GM21619 (cell line): ENCODE measurements around the gene LHFPL6.

Experiments
- ATAC-seq: cut with Tn5 transposase; IDR thresholded peaks from one replicate; pipeline ENCODE4 v1.9.1; 2021; ENCODE audit not compliant: unreplicated experiment

Gene LHFPL6

DNA sequence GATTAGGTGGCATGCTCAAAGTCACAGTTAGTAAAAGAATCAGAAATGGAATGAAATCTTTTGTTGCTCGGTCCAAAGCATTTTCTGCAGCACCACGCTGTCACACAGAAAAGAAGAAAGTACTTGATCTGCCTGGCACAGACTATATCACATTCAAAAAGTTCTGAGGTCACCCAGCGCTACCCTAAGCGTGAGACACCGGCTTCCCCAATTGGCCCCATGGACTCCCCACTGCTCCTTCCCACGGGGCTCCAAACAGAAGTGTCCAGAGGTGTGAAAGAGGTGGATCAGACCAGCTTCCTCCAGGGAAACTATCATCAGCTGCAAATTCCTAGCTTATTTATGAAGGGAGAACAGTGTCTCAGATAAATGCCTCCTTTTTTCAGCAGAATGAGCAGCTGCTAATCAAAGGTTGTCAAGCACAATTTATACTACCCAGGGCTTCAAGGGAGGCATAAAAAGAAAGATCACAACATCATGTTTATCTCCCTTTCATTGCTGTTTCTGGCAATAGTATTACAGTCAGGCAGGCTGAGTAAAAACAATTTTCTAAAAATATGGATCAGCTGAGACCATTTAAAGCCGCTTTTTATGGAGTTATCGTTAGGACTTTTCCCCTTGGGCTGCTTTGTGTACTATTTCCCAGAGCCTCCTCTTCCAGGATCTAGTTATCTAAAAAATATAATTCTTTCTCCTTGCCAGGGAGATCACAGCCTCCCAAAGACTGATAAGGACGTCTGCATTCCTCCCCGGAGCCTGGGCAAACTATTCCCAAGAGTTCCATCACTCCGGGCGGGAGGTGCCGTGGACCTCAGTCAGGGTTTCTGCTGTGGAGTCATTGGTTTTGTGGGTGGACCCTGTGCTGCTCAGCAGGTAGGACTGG, 208.0 kb downstream of the LHFPL6 start:
- no peak for ATAC-seq

DNA sequence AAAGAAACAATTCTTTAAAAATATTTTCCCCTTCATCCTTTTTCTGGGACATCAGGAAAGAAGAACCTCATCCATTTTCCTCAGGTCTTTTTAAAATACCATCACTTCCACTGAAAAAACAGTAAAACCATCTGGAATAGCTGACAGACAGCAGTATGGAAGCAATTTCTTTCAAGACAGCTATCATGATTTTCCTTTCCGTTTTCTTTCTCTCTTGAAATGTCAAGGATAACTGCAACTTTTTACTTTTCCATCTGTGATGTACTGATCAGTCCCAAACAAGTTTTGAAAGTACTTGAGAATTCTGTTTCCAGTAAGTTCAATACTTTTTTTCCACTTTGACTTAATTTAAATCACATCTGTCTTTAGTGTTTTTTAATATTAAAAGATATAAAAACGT, 211.2 kb downstream of the LHFPL6 start:
- no peak for ATAC-seq

DNA sequence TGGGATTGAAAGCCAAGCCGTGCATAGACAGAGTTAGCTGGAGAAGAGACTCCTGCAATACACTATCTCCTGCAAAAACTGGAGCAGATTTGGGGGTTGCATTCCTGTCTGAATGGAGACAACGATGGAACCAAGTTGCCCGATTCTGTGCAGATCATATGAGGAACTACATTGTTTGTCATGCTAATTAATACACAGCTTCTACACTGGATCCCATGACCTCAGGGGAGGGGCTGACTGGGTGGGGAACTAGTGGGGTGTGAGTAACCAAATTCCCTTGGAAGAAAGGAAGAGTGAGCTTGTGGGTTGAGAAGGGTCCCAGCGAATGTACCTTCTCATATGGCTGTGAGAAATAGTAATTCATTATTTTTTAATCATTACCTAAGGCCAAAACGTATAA, 214.0 kb downstream of the LHFPL6 start:
- ATAC-seq, result no peak

DNA sequence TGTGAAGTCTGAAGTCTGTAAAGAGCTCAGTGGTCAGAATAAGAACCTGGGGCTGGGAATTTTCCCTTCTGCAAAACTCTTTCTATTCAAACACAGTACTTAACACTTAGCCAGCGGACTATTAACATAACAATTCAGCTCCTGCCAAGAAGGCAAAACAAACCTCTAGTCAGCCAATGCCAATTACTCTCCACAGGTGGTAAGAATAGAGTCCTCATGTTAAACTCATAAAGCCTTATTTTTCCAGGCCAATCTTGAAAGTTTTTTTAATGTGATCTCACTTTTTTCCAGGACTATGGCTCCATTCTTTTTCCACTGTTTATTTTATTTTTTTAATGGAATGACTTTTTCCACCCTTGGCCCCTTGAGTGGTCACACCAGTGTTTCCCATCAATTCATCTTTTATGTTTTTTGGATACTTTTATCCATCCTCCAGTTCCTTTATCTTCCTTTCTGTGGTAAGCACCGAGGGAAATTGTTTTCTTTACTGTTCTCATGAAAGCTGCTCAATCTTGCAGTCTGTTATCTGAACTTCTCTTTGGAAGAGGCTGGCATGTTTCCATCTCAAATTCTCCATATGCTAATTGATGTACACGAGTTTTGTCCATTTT, 217.3 kb downstream of the LHFPL6 start:
- ATAC-seq, result no peak

DNA sequence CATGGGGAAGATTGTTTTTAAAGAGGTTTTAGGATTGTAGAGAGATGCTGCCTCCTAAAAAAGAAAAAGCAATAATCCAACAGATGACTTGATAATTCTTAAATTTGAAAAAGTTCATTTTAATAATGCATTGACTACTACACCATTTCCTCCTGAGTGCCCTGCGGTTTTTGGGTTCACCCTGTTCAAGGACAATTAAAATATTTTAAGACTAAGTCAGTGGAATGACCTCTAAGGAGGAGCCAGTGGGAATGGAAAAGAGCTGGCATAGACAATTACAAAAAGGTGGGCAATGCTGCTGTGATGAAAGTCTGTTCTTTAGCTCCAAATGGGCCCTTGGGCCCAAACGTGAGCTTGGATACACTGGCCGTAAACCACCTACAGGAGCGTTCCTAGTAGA, 217.8 kb downstream of the LHFPL6 start:
- ATAC-seq, result no peak

DNA sequence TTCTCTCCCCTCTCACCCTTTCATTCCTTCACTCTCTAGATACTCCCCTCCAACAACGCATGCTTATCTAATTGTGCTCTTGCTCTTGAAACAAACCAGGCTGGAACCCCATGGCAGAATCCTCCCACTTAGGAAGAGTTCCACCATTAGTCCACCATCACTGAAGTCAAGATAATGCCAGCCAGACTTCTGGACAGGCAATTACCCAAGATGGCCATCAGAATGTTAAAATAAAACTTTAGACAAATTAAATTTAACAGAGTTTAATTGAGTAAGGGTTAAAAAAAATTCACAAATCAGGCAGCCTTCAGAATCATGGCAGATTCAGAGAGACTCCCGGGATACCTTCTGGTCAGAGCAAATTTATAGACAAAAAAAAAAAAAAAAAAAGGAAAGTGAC, 221.5 kb downstream of the LHFPL6 start:
- no peak for ATAC-seq

DNA sequence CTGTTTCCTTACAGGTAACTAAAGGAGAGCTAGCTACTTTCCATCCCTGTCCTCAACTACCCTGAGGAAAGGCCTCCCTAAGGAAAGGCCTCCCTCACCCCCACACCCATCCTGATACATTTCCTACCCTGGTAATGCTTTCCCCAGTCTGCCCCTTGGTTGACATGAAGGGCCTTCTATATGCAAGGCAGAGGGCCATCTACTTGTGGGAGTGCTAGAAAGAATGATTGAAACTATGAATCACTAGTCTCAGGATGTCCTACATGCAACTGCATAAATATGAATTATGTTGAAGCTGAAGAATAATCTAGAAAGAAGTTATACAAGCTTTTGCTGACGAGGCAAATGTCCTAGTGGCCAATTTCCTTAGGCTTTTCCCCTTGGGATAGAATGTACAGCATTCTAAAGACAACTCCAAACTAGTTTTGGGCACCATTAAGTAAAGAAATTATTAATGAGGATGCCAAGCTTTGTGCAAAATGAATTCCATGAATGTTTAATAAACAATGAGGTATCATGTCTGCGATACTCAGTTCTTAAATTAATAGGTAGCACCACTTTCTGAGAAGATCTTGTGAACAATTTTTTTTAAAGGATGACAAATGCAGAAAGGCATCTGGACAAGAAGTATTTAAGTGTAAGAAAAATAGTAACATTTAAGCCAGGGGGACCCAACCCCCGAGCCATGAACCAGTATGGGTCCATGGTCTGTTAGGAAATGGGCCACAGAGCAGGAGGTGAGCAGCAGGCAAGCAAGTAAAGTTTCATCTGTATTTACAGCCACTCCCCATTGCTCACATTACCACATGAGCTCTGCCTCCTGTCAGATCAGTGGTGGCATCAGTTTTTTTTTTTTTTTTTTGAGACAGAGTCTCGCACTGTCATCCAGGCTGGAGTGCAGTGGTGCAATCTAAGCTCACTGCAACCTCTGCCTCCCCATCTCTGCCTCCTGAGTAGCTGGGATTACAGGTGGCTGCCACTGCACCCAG, 223.0 kb downstream of the LHFPL6 start:
- no peak for ATAC-seq

DNA sequence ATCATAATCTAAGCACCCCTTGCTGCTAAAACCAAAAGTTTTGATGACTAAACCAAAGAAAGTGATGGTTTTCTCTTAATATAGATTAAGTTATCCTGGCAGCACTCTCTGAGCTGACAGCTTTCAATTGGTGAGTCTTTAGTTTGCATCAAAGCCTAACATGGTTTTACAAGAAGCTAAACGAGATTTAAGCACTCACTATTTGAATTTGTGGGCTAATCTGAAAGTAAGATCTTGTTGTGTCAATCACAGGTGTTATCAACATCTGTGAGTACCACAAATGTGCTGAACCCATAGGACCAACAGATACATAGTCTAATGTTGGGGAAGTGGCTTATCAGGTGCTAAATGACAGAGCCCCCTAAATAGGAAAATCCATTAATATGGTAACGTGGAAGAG, 223.9 kb downstream of the LHFPL6 start:
- peak; percentile 96 for ATAC-seq

DNA sequence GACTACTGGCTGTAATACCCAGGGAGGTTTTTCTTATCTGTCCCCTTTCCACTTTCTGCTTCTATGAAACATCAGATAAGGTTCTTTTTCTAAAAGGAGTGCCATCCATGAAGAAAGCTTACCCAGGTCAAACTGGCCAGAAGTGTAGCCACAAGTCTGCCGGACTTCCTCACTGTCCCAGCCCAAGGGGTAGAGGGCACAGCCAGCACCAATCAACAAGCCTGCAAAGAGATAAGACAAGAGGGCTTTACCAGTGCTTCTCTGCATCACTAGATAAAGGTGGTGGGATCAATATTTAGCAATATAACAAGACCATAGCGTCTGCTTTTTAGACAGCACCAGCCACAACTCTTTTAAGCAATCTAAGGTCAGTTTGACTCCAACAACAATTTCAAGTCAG, 224.7 kb downstream of the LHFPL6 start:
- no peak for ATAC-seq

DNA sequence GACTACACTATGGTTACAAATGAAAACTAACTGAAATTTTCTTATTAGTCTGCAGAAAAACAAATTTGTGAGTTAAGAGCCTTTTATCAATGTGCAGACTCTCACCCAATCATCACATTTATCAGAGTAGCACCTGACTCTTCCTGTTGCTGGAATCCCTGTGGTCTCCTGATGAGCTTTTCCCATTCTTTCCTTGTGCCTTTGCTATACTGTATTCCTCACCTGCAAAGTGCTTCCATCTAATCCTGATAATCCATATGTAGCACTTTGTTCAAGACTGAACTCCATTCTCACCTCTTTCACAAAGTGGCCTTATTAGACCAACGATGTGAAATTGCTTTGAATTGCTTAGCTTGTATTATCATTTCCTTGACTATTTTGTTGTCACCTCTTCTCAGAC, 225.3 kb downstream of the LHFPL6 start:
- ATAC-seq, result no peak

DNA sequence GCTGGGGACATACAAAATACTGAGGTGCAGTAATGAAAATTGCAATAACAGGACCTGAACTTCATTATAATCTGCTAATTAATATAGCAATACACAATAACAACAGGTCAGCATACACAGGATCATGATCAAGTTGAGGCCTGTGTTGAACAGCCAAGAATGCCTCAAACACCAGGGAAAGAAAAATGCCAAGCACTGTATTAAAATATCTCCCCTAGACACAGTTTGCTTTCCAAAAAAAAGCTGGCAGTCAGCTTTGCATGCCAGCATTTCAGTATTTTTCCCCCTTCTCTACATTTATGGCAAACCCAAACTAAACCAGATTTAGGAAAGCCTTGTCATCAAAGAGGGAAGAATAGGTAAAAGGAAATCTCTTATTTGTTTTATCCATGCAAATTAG, 226.9 kb downstream of the LHFPL6 start:
- ATAC-seq, result no peak

DNA sequence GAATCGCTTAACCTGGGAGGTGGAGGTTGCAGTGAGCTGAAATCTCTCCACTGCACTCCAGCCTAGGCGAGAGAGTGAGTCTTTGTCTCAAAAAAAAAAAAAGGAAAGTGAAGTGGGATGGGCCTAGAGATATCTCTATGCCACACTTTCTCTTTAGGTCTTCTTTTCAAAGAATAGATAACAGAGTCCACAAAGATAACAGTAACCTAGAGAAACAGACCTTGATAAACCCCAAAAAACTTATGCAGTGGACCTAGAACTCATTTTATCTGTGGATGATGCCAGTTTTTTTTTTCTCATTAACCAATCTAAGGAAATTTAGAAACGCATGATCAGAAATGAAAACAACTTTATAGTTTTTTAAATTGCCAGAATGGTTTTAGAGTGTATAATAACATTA, 227.4 kb downstream of the LHFPL6 start:
- ATAC-seq, result no peak

DNA sequence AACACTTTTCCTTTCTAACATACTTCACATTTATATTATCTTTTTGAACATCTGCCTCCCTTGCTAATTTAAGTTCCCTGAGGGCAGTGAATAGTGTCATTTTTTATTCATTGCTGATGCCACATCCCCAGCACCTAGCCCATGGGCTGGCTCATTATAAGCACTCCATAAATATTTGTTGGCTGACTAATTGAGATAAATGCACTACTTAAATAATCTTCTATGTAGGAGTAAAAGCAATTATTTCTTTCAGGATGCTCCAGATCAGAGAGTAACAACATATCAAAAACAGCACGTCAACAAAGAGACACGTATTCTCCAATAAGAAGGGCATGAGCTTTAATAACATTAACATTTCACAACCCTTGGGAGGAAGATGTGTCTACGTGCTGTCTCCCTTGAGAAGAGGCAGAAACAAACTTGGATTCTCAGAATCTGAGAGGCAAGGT, 228.2 kb downstream of the LHFPL6 start:
- ATAC-seq, result no peak

DNA sequence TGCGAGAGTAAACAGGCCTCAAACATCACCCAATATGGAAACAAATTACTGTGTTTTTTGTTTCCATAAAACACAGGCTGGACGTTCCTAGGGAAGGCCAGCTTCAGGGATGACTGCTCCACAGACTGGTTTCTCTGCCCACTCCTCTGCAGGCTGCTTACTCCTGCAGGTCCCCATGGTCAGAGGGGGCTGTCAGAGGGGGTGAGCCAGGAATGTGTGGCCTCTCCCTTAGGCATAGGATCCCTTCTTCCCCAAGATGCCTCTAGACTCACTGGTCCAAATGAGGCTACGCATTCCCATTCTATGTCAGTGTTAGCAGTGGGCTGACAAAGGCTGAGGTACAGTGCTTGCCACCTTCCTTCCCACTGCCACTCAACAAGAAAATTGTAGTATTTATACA, 229.8 kb downstream of the LHFPL6 start:
- no peak for ATAC-seq

DNA sequence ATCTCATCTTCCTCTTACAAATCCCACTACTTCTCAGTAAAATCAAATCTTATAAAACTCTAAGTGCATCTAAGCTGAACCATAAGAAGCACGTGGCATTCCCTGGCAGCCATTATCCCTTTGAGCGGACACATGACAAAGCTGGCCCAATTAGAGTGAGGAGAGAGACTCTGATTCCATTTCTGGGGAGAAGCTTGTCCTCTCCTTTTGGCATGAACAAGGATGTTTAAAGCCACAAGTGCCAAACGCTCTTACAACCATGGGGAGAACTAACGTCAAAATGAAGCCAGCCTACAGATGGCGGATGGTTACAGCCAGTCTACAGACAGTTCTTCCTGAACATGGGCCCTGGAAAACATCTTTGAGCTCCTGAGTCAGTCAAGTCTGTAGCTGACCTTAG, 231.3 kb downstream of the LHFPL6 start:
- ATAC-seq, result no peak

DNA sequence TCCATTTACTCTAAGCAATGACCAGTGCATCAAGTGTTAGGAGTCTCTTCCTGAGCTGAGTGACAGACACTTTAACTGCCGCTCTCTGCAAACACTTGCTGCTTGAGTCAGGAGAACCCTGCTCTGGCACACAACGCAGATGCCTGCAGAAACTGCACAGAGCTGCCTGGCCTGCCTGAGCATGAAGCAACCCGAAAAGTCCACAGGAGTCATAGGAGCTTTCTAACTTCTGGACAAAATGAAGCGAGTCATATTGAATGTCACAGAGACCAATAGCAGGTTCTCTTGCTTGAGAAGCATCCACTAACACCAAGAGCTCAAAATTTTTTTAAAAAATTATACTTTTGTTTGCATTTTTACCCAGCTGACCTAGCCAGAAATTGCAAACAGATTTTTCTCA, 232.4 kb downstream of the LHFPL6 start:
- ATAC-seq, result no peak

DNA sequence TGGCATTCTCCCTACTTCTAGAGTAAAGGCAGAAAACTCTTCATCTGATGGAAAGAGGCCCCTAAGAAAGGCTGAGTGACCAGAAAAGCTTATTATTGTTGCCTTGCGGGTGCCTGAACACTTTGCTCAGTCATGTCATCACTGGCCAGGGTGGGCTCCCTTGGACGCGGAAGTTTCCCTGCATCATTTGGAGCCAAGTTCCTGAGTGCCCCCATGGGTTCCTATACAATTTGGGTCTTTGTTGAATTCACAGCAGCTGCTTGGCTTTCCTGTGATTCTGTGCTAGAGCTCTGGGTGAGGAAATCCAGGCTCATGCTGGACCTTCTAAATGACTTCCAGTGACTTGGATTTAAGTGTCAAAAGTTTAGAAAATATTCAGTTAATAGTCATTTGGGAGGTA, 232.9 kb downstream of the LHFPL6 start:
- no peak for ATAC-seq

DNA sequence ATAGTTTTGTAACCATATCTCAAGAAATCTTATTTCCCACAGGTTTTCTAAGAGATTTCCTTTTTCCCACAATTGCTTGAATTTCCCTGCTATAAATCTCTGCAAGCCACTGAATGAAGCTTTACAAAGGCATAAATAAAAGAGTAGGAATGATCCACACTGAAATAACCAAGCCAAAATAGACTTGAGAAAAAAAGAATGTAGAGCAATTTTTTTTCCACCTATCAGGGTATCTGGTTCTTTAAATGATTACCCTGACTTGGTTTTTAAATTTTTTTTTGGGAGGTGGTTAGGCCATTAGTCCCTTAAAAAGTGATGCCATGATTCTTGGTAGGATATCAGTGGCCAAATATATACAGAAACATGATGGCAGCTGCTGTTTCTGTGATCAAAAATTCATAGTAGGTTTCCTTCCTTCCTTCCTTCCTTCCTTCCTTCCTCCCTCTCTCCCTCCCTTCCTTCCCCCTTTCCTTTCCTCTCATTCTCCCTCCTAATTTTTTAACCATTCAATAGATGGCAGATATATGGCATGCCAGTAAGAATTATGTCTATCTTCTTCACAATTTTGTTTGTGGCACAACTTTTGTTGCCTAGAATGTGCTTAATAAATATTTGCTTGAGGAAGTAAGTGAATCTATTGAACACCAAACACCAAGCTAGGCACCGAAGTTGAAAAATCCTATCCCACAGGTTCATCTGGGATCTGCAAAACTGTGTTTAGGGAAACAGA, 233.7 kb downstream of the LHFPL6 start:
- ATAC-seq, result no peak

DNA sequence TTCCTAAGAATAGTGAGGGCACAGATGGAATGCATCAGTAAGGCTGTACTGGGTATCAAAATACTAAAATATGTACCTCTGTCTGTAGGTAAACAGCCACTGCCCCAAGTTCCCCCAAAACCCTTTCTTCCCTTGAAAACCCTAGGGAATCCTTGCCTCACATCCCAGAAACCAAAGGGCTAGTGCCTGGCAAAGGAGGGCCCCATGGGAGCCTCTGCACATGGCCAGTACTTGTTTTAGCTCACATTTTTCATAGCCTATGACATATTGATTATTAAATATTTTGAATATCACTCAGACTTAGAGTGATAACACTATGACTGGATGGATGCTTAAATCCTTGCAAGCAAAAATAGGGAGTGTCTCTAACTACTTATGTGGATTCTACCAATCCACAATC, 237.1 kb downstream of the LHFPL6 start:
- no peak for ATAC-seq

DNA sequence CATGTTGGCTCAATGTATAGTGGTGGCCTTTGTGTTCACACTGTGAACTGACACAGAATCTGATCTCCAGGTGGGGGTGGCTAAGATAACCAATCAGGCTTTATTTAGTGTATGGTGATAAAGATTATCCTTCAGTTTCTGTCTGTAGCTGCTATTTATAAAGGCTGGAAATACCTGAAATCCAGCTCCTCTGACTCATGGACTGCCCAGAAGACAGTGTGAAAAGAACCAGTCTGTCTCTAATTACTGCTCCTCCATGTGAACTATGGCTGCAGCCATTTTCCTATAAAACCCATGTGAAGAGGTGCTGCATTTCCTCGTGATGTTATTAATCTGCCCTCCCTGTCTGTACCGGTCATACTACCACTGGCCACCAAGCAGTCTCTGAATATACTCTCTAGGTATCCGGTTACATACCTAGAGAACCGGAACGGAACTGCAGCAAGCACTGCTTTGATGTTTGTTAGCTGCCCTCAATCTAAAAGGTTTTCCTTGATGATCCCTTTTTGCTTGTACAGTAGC, 238.0 kb downstream of the LHFPL6 start:
- no peak for ATAC-seq

DNA sequence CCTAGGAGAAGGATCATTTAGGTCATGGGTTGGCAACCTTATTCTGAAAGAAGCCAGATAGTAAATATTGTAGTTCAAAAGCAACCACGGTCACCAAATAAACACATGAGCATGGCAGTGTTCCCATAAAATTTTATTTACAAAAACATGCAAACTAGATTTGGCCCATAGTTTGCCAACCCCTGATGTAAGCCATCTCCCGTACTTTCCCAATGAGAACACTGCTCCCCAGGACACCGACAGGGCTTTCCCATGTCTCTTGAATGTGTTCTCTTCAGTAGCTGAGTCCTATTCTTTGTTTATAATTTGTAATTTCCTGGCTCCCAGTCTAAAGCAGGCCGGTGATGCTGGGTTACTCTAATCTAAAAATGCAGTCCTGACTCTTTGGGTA, 239.6 kb downstream of the LHFPL6 start:
- ATAC-seq, result no peak
